ENCODE data around the gene IL13. TPM values are rescaled to one million over a fixed set of nuclear protein-coding genes. Genes with fewer than 3 reads are reported as not detected.

The IL13 gene
- total RNA-seq, 1 experiment from 2014 or later, result not detected

- Histone ChIP-seq H3K36me3 (ENCODE audit: control insufficient read depth in 1 of 2, insufficient read depth in 2 of 2, low read length in 2 of 2) (peaks cover 30 to 36% of the 10 kb centered on the region in 2 experiments), H3K4me2 (ENCODE audit: low read length) (no peak overlapping the region), H4K20me1 (ENCODE audit: insufficient read depth) (no peaks in the 10 kb centered on the region), H3K4me1 (ENCODE audit: control insufficient read depth in 1 of 2, insufficient read depth in 2 of 2, low read length in 2 of 2) (no peaks in the 10 kb centered on the region), H3K9ac (ENCODE audit: low read length) (no peak overlapping the region), H3K79me2 (ENCODE audit: insufficient read depth, low read length) (no peaks in the 10 kb centered on the region; the same call in 1 of the 2 replicates), H3K9me3 (ENCODE audit: control insufficient read depth in 1 of 2, insufficient read depth in 1 of 2, low read depth in 1 of 2, low read length in 2 of 2) (no peaks in the 10 kb centered on the region), H3K4me3 (replicated peaks in 1 of 2; ENCODE audit: low read depth in 1 of 2, low read length in 2 of 2) (no peak overlapping the region), H3K27ac (ENCODE audit: low read depth, low read length) (no peak overlapping the region), H2AFZ (ENCODE audit: low read depth, low read length, poor library complexity, severe bottlenecking) (no peak overlapping the region), H3K9me2 (ENCODE audit: insufficient read depth) (no peaks in the 10 kb centered on the region), H3K27me3 (ENCODE audit: insufficient read depth, low read length) (no peaks in the 10 kb centered on the region)
- POLR2A ChIA-PET, result no interaction called here
- RAD21 ChIA-PET (ENCODE audit: low non-redundant PET in 1 of 2, low total read pairs in 2 of 2, uncharacterized antibody in 2 of 2, unreplicated experiment in 2 of 2), result no interaction called here
- no TSS peak for BruUV-seq (replicated peaks)
- no peak for ATAC-seq
- no peak for TF ChIP-seq POLR2AphosphoS5 (IDR thresholded peaks at IDR 0.05; ENCODE audit: low read depth, low read length)
- intact Hi-C loops (cut with micrococcal nuclease), result no loop called here
- CTCF ChIA-PET, result no interaction called here
- no peak for DNase-seq (ENCODE audit: low read depth, low spot score)
These were observed 20.7 kb upstream of the IL13 start for GRCh38 chr5:132637241-132637640.

GRCh38 chr5:132639706-132640130, 18.3 kb upstream of the IL13 start:
- Histone ChIP-seq H3K4me3 (replicated peaks in 1 of 2; ENCODE audit: low read depth in 1 of 2, low read length in 2 of 2) (no peak overlapping the region), H3K36me3 (ENCODE audit: control insufficient read depth in 1 of 2, insufficient read depth in 2 of 2, low read length in 2 of 2) (peaks cover 36 to 47% of the 10 kb centered on the region in 2 experiments; a peak in 3 of 4 replicates), H3K27ac (ENCODE audit: low read depth, low read length) (no peak overlapping the region), H3K9me2 (ENCODE audit: insufficient read depth) (no peaks in the 10 kb centered on the region), H3K79me2 (ENCODE audit: insufficient read depth, low read length) (no peaks in the 10 kb centered on the region; the same call in 1 of the 2 replicates), H4K20me1 (ENCODE audit: insufficient read depth) (no peaks in the 10 kb centered on the region), H3K4me1 (ENCODE audit: control insufficient read depth in 1 of 2, insufficient read depth in 2 of 2, low read length in 2 of 2) (no peaks in the 10 kb centered on the region), H3K9me3 (ENCODE audit: control insufficient read depth in 1 of 2, insufficient read depth in 1 of 2, low read depth in 1 of 2, low read length in 2 of 2) (no peaks in the 10 kb centered on the region), H3K4me2 (ENCODE audit: low read length) (no peak overlapping the region), H3K9ac (ENCODE audit: low read length) (no peak overlapping the region), H2AFZ (ENCODE audit: low read depth, low read length, poor library complexity, severe bottlenecking) (no peak overlapping the region), H3K27me3 (ENCODE audit: insufficient read depth, low read length) (no peaks in the 10 kb centered on the region)
- RAD21 ChIA-PET (ENCODE audit: low non-redundant PET in 1 of 2, low total read pairs in 2 of 2, uncharacterized antibody in 2 of 2, unreplicated experiment in 2 of 2), result no interaction called here
- no peak for TF ChIP-seq ZNF274 (IDR thresholded peaks at IDR 0.05; ENCODE audit: low read depth, low read length)
- no peak for TF ChIP-seq POLR2A (IDR thresholded peaks at IDR 0.05; ENCODE audit: borderline replicate concordance, extremely low read depth, insufficient read depth, insufficient read length)
- TF ChIP-seq POLR2AphosphoS5 (IDR thresholded peaks at IDR 0.05; ENCODE audit: low read depth, low read length), result no peak
- no peak for TF ChIP-seq SRF (IDR thresholded peaks at IDR 0.05; ENCODE audit: low read depth)
- TF ChIP-seq JUND (IDR thresholded peaks at IDR 0.05), result no peak
- intact Hi-C loops (cut with micrococcal nuclease), result no loop called here
- CTCF ChIA-PET, result no interaction called here
- BruUV-seq (replicated peaks), result no TSS peak
- DNase-seq (ENCODE audit: low read depth, low spot score) (no peak), ATAC-seq (no peak)
- POLR2A ChIA-PET, result no interaction called here

Data from HCT116 (cell line).